NCI-H2107 treated with DMSO at 0.1 percent for 48 hours (cell line): ENCODE results near the gene DPH2.

ENCODE experiments used
- DNase-seq: peaks from one replicate; lab custom pipeline; 2025; ENCODE audit not compliant: unreplicated experiment; lab: John Stamatoyannopoulos, UW

The DPH2 gene

GRCh38 chr1:43965316-43965715, 4.5 kb upstream of the DPH2 start:
- no peak for DNase-seq

DNA sequence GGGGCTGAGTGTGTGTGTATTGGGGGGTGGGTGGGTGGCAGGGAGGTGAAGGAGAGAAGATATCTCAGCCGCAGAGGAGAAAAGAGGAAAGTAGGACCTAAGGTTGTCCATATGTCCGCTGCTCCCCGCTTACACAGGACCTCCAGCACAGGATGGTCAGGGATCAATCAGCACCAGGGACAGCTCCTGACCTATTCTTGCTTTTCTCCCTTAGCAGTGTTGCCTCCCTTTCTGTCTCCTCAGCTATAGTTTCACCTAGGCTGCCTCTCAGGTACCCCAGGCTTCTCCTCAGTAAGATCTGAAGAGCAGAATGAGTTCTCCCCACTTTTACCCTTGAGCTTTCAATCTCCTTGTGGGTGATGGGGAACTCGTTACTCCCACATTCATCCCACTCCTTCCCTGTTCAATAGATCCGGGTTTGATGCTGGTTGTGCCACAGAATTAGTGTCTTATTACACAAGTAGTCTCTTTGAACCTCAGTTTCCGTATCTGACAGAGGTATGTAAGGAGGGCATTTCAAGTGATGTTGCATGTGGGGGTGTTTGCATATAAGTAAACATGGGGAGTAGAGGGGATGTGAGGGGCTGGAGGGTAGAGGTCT, 1.4 kb upstream of the DPH2 start:
- DNase-seq, result no peak

GRCh38 chr1:43969416-43969745, 429 bp upstream of the DPH2 start:
- DNase-seq, result no peak

GRCh38 chr1:43970502-43970901, 692 bp downstream of the DPH2 start:
- DNase-seq, result no peak

- DNase-seq, result no peak
These were observed 1.1 kb downstream of the DPH2 start for GRCh38 chr1:43970911-43971310.

DNA sequence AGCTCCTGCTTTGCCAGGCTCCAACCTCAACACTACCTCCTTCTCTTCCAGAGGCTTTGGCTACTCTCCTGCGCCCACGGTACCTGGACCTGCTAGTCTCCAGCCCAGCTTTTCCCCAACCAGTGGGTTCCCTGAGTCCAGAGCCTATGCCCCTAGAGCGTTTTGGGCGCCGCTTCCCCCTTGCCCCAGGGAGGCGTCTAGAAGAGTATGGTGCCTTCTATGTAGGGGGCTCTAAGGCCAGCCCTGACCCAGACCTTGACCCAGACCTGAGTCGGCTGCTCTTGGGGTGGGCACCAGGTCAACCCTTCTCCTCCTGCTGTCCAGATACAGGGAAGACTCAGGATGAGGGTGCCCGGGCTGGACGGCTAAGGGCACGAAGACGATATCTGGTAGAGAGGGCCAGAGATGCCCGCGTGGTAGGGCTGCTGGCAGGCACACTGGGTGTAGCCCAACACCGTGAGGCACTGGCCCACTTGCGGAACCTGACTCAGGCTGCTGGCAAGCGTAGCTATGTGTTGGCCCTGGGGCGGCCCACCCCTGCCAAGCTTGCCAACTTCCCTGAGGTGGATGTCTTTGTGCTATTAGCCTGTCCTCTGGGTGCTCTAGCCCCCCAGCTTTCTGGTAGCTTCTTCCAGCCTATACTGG, 1.6 kb downstream of the DPH2 start:
- DNase-seq, result no peak

DNA sequence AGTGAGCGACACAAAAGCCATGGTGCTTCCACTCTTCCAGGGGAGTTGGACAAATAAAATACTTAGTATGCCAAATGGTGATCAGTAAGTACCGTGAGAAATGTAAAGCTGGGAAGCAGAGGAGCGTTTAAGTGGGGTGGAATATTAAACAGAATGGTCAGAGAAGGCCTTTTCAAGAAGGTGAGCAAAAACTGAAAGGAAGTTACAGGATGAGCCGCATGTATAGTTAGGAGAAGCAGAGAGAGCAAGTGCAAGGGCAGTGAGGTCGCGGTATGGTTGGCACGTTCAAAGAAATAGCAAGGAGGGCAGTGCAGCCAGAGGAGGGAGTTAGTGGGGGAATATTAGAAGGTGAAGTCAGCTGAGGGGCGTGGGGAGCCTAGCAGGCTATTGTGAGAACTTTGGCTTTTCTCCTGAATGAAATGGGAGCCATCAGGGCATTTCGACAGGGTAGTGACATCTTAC, 4.2 kb downstream of the DPH2 start:
- peak; percentile 85 for DNase-seq

- peak; percentile 90 for DNase-seq
These were observed 4.8 kb downstream of the DPH2 start, which contains the start of gene ATP6V0B for GRCh38 chr1:43974443-43975248. Gene ATP6V0B, plus strand, starts transcription at chr1:43974960. Its CDS starts 81 bp downstream, at chr1:43975041.

GRCh38 chr1:43975249-43975961, 5.6 kb downstream of the DPH2 start:
- DNase-seq, result no peak

DNA sequence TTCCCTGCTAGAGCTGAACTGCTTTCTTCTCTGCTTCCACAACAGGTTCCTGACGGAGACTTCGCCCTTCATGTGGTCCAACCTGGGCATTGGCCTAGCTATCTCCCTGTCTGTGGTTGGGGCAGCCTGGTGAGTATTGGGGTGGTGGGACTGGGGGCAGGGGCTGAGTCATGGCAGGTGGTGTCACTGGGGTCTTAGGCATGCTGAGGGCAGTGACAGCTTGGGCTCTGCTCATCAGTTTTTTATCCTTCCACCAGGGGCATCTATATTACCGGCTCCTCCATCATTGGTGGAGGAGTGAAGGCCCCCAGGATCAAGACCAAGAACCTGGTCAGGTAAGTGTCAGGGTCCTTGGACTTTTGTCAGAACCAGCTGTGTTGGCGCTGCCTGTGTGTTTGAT, 6.2 kb downstream of the DPH2 start:
- no peak for DNase-seq

DNA sequence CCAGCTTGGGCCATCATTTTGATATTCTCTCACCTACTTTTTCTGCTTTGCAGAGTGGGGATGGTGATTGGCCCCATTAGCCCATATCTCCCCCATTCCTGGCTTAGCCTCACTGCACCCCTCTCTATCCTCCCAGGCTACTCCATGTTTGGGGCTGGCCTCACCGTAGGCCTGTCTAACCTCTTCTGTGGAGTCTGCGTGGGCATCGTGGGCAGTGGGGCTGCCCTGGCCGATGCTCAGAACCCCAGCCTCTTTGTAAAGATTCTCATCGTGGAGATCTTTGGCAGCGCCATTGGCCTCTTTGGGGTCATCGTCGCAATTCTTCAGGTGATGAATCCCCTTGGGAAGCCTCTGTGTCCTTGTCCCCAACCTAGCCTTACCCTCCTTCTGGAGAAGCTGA, 7.1 kb downstream of the DPH2 start:
- DNase-seq, result no peak

- DNase-seq, result no peak
These were observed 7.8 kb downstream of the DPH2 start for GRCh38 chr1:43977376-43978263.

DNA sequence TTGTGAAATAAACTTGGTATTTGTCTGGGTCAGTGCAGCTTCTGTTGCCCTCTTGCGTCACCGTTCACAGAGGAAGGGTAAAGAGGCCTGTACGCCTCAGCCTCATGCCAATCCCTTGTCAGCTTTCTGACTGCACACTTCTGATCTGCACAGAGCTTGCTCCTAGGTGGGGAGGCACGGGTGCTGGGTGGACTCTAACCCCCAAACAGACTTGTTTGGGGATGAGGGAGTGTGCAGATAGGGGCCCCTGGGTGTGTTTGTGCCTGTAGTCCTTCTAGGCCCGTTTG, 8.4 kb downstream of the DPH2 start:
- DNase-seq, result no peak

DNA sequence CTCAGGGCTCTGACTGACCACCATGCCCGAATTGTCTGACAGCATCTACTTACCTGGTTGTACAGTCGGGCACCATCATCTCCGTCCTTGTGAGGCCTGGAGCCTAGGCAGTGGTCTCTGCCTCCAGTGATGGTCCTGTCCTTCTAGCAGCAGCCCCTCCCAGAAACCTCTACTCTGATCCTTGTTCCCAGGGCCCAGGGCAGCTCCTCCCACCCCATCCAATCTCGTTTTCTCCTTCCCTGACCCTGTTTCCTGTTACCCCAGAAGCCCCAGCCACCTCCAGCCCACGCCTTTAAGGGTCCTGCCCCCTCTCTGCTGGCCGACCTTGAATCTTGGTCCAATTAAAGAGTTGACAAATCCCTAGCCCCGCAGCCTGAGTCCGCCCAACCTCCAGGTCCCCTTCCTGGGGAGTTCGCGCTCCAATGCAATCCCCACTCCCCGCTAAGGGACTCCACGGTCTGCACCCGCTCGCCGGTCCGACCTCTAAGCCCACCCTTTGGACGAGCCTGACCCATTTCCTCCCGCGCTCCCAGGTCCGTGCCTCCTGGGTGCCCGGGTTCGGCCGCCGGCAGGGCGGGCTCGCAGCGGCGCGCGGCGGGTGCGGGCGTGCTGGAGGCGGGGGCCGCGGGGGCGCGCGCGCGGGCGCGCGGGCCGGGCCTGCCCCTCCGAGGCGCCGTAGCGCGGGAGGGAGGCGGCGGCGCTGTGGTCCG, 8.9 kb downstream of the DPH2 start, which contains the start of gene B4GALT2:
TSS of gene B4GALT2 (plus strand) at position 660 of the 710 bp plus-strand sequence. CDS start 1,951 bp downstream, outside the sequence.
- DNase-seq, result no peak

DNA sequence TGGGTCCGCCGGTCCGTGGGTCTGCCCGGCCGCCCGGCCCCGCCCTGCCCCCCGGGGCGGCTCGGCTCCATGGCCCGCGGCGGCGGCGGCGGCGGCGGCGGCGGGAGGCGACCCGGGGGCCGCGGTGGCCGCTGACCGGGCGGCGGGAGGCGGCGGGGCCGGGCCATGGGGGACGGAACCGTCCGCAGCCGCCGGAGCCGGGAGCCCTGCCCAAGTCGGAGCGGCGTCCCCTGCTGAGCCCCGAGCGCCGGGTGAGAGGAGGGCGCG, 9.4 kb downstream of the DPH2 start:
- no peak for DNase-seq

DNA sequence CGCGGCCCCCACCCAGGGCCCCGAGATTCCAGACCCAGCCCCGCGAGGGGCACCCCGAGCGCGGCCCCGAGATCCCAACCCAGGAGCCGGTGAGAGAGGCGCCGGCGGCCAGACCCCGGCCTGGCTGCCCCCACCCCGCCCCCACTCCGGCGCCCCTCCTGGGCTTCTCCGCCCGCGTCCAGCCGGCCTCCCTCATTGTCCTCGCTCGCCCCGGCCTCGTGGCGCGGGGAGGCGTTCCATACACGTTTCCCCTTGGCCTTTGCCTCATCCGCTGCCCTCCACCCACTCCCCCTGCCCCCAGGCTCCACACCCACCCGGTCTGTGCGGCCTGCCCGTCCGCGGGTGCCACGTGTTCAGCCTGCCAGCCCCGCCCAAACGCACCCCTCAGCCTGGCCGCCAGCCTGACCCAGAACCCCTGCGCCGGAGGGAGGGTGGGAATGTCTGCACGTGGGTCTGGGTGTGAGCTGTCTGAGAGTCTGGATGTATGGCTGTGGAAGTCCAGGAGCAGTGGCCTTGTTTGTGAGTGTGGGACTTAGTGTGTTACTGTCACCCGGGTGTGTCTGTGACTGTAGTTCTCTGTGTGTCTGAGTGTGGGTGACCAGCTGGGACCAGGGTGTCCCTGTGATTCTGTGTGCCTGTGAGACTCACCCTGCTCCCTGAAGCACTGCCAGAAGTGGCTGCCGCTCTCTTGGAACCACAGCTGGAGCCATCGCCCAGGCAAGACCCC, 9.9 kb downstream of the DPH2 start:
- DNase-seq, result peak; percentile 32

GRCh38 chr1:43980255-43981134, 10.7 kb downstream of the DPH2 start:
- DNase-seq, result no peak

DNA sequence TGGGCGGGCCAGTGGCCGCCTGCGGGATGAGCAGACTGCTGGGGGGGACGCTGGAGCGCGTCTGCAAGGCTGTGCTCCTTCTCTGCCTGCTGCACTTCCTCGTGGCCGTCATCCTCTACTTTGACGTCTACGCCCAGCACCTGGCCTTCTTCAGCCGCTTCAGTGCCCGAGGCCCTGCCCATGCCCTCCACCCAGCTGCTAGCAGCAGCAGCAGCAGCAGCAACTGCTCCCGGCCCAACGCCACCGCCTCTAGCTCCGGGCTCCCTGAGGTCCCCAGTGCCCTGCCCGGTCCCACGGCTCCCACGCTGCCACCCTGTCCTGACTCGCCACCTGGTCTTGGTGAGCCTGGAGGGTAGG, 11.3 kb downstream of the DPH2 start:
- DNase-seq, result no peak

DNA sequence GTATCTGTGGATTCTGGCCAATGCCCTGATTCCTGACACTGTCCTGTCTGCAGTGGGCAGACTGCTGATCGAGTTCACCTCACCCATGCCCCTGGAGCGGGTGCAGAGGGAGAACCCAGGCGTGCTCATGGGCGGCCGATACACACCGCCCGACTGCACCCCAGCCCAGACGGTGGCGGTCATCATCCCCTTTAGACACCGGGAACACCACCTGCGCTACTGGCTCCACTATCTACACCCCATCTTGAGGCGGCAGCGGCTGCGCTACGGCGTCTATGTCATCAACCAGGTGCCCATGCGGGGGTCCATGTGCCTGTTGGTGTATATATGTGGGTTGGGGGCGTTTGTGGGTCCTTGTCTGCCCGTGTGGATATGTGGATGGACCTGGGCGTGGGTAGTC, 11.8 kb downstream of the DPH2 start:
- no peak for DNase-seq
